Lower leg skin (tissue), 4 donors: ENCODE data around the gene IPO9. TPM values are rescaled to one million over a fixed set of nuclear protein-coding genes. Genes with fewer than 3 reads are reported as not detected.
A peak's percentile ranks its signal among the peaks of the same experiment; 100 is the strongest.

Experiments
- DNase-seq, 2 donors: peaks; one replicate each; pipeline ENCODE4 v3.0.0-alpha.2; 2019; ENCODE audit warnings: low spot score in 2 of 2
- H3K4me3 ChIP-seq: fragments of 200-600 bp; sonication (generic); 2 replicates; pipeline ENCODE4 v1.5.1; 2017; ENCODE audit warnings: mild to moderate bottlenecking, low read depth; ENCODE audit not compliant: poor library complexity, severe bottlenecking
- CTCF ChIP-seq, 3 donors: fragments of 450-650 bp; IDR thresholded peaks; one replicate each; pipeline ENCODE4 v1.5.1; 2016; ENCODE audit warnings: antibody characterized with exemption in 3 of 3, mild to moderate bottlenecking in 3 of 3, moderate library complexity in 2 of 3
- POLR2A ChIP-seq, 2 donors: fragments of 450-650 bp; IDR thresholded peaks; one replicate each; pipeline ENCODE4 v1.6.1; 2016 to 2017; ENCODE audit warnings: antibody characterized with exemption in 2 of 2, mild to moderate bottlenecking in 1 of 2, moderate library complexity in 1 of 2
- WGBS, 2 donors: methylation state at CpG; one replicate each; pipeline ENCODE4 v1.1.5; 2018; 5-methylcytosine and 5-hydroxymethylcytosine counted together
- intact Hi-C: fragments of 100-400 bp; cut with DNase I; formaldehyde crosslinking; loops from one replicate; pipeline ENCODE4 v1.15.0; 2023; ENCODE audit warnings: low total_unique reads
- total RNA-seq, 4 donors: library from RNA; depleted of rRNA; stranded (reverse); fragments of >200 nt; gene quantifications; one replicate each; pipeline ENCODE4 v1.1.0, GENCODE V29; 2016

Gene IPO9
- total RNA-seq, 4 donors from 2014 or later, result 12.1 to 16.3 (median 15.4) TPM

- no peak overlapping the region for H3K4me3 ChIP-seq
- WGBS, 2 donors, result 95 to 97% methylated on average over 2 of the region's 2 CpGs
- DNase-seq, result no peak
- TF ChIP-seq POLR2A (IDR thresholded peaks at IDR 0.05) (no peak), CTCF (IDR thresholded peaks at IDR 0.05) (no peak)
- intact Hi-C loops, result no loop called here
Observed at GRCh38 chr1:201783058-201783457, 45.9 kb upstream of the IPO9 start.

DNA sequence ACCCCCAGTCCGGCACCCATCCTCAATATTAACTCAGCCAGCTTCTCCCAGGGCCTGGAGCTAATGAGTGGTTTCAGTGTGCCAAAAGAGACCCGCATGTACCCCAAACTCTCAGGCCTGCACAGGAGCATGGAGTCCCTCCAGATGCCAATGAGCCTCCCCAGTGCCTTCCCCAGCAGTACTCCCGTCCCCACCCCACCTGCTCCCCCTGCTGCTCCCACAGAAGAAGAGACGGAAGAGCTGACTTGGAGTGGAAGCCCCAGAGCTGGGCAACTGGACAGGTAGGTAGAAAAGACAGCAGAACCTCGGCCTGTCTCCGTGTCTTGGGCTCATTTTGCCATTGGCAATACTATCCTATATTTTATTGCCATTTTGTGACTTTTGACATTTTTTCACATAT is 45.4 kb upstream of the IPO9 start:
- intact Hi-C loops, result no loop called here
- WGBS, 2 donors, result 89 to 94% methylated on average over 6 of the region's 6 CpGs
- no peak for TF ChIP-seq POLR2A (IDR thresholded peaks at IDR 0.05)
- no peak for TF ChIP-seq CTCF (IDR thresholded peaks at IDR 0.05)

GRCh38 chr1:201785291-201785690 is 43.7 kb upstream of the IPO9 start:
- TF ChIP-seq CTCF (IDR thresholded peaks at IDR 0.05) (no peak), POLR2A (IDR thresholded peaks at IDR 0.05) (no peak)
- intact Hi-C loops, result no loop called here
- 68 to 71% methylated on average over 2 of the region's 2 CpGs for WGBS, 2 donors
- H3K4me3 ChIP-seq, result no peak overlapping the region
- DNase-seq, result no peak

More for the DNA sequence above, 45.4 kb upstream of the IPO9 start:
- no peak overlapping the region for H3K4me3 ChIP-seq
- no peak for DNase-seq

DNA sequence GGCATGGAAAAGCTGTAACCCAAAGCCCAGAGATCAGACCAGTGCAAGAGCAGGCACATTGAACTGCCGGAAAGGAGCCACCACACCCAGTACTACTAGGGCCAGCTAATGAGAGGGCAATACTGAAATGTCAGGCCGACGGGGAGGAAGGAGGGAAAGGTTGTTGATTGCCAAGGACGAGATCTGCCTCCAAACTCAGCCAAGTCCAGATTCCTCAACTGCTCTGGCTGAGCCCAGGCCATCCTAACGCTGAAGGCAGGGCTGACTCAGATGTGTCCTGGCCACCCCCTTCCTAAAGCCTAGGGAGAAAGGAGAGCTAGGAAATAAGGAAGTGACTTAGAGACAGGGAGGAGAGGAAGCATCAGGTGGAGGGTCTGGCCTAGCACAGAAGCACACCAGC is 42.1 kb upstream of the IPO9 start:
- H3K4me3 ChIP-seq, result no peak overlapping the region
- 38 to 53% methylated on average over 5 of the region's 5 CpGs for WGBS, 2 donors
- DNase-seq, result peak; percentile 66 to 92
- TF ChIP-seq POLR2A (IDR thresholded peaks at IDR 0.05) (no peak), CTCF (IDR thresholded peaks at IDR 0.05) (no peak)
- intact Hi-C loops, result no loop called here

- intact Hi-C loops, result no loop called here
- DNase-seq, result no peak
- WGBS, 2 donors, result 97% methylated on average over 18 of the region's 18 CpGs
- no peak overlapping the region for H3K4me3 ChIP-seq
- TF ChIP-seq POLR2A (IDR thresholded peaks at IDR 0.05) (no peak), CTCF (IDR thresholded peaks at IDR 0.05) (no peak)
Observed at GRCh38 chr1:201788296-201788695, 40.7 kb upstream of the IPO9 start.

- intact Hi-C loops, result no loop called here
- no peak overlapping the region for H3K4me3 ChIP-seq
- TF ChIP-seq POLR2A (IDR thresholded peaks at IDR 0.05), result no peak
- DNase-seq, result no peak
- 95% methylated on average over 5 of the region's 5 CpGs for WGBS, 2 donors
Observed at GRCh38 chr1:201789245-201789644, 39.7 kb upstream of the IPO9 start.
